ENCODE measurements around the gene RPH3AL.

Gene RPH3AL

DNA sequence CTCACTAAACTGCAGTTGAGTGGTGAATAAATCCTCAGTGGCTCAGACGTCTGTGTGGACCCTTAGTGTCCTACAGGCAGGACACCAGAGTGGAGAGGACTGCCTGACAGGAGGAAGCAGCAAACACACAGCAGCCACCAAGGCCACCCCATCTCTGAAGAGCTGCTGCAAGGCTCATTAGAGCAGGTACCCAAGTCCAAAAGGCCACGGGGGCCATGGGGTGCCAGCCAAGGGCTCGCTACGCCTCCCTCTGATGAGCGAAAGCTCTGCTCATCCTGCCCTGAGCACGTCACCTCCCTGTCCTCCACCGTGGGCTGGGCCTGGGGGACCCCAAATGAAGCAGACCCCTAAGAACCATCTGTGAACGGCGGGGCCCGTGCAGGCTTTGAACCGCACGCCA lies 101.1 kb downstream of the RPH3AL start:
- Histone ChIP-seq H3K27ac (ENCODE audit: low read depth, low read length) (no peak overlapping the region), H3K36me3 (ENCODE audit: control insufficient read depth in 1 of 2, insufficient read depth in 2 of 2, low read length in 2 of 2) (no peaks in the 10 kb centered on the region), H3K4me3 (ENCODE audit: low read depth in 1 of 2, low read length in 2 of 2) (no peak overlapping the region), H3K4me1 (ENCODE audit: control insufficient read depth in 1 of 2, insufficient read depth in 2 of 2, low read length in 2 of 2) (no peaks in the 10 kb centered on the region), H3K27me3 (ENCODE audit: control insufficient read depth in 1 of 2, insufficient read depth in 2 of 2, low read length in 2 of 2) (no peaks in the 10 kb centered on the region), H3K9ac (ENCODE audit: low read depth in 1 of 2, low read length in 2 of 2) (no peak overlapping the region), H3K9me3 (ENCODE audit: control insufficient read depth in 1 of 2, low read length in 2 of 2) (no peaks in the 10 kb centered on the region)

- Histone ChIP-seq H3K4me1 (ENCODE audit: control insufficient read depth in 1 of 2, insufficient read depth in 2 of 2, low read length in 2 of 2) (no peaks in the 10 kb centered on the region), H3K4me3 (ENCODE audit: low read depth in 1 of 2, low read length in 2 of 2) (no peak overlapping the region), H3K9ac (ENCODE audit: low read depth in 1 of 2, low read length in 2 of 2) (no peak overlapping the region), H3K36me3 (ENCODE audit: control insufficient read depth in 1 of 2, insufficient read depth in 2 of 2, low read length in 2 of 2) (peaks cover 0 to 1% of the 10 kb centered on the region in 2 donors), H3K27me3 (ENCODE audit: control insufficient read depth in 1 of 2, insufficient read depth in 2 of 2, low read length in 2 of 2) (no peaks in the 10 kb centered on the region), H3K27ac (ENCODE audit: low read depth, low read length) (no peak overlapping the region), H3K9me3 (ENCODE audit: control insufficient read depth in 1 of 2, low read length in 2 of 2) (no peaks in the 10 kb centered on the region)
These were observed 101.9 kb downstream of the RPH3AL start for GRCh38 chr17:250487-251300.

- peaks cover 4 to 13% of the 10 kb centered on the region in 2 donors for H3K36me3 ChIP-seq (ENCODE audit: control insufficient read depth in 1 of 2, insufficient read depth in 2 of 2, low read length in 2 of 2)
- H3K27ac ChIP-seq (ENCODE audit: low read depth, low read length): no peak overlapping the region
- H3K9ac ChIP-seq (ENCODE audit: low read depth in 1 of 2, low read length in 2 of 2): no peak overlapping the region
- no peak overlapping the region for H3K4me3 ChIP-seq (ENCODE audit: low read depth in 1 of 2, low read length in 2 of 2)
- H3K27me3 ChIP-seq (ENCODE audit: control insufficient read depth in 1 of 2, insufficient read depth in 2 of 2, low read length in 2 of 2): no peaks in the 10 kb centered on the region
- H3K4me1 ChIP-seq (ENCODE audit: control insufficient read depth in 1 of 2, insufficient read depth in 2 of 2, low read length in 2 of 2): no peaks in the 10 kb centered on the region
- H3K9me3 ChIP-seq (ENCODE audit: control insufficient read depth in 1 of 2, low read length in 2 of 2): no peaks in the 10 kb centered on the region
These were observed 103.2 kb downstream of the RPH3AL start for GRCh38 chr17:249236-249993.

GRCh38 chr17:248337-249235 lies 104.0 kb downstream of the RPH3AL start:
- Histone ChIP-seq H3K9ac (ENCODE audit: low read depth in 1 of 2, low read length in 2 of 2) (no peak overlapping the region), H3K27me3 (ENCODE audit: control insufficient read depth in 1 of 2, insufficient read depth in 2 of 2, low read length in 2 of 2) (no peaks in the 10 kb centered on the region), H3K27ac (ENCODE audit: low read depth, low read length) (no peak overlapping the region), H3K9me3 (ENCODE audit: control insufficient read depth in 1 of 2, low read length in 2 of 2) (no peaks in the 10 kb centered on the region), H3K4me1 (ENCODE audit: control insufficient read depth in 1 of 2, insufficient read depth in 2 of 2, low read length in 2 of 2) (no peaks in the 10 kb centered on the region), H3K4me3 (ENCODE audit: low read depth in 1 of 2, low read length in 2 of 2) (no peak overlapping the region), H3K36me3 (ENCODE audit: control insufficient read depth in 1 of 2, insufficient read depth in 2 of 2, low read length in 2 of 2) (peaks cover 4 to 13% of the 10 kb centered on the region in 2 donors)

- no peaks in the 10 kb centered on the region for H3K4me1 ChIP-seq (ENCODE audit: control insufficient read depth in 1 of 2, insufficient read depth in 2 of 2, low read length in 2 of 2)
- no peak overlapping the region for H3K27ac ChIP-seq (ENCODE audit: low read depth, low read length)
- peaks cover 4 to 13% of the 10 kb centered on the region in 2 donors for H3K36me3 ChIP-seq (ENCODE audit: control insufficient read depth in 1 of 2, insufficient read depth in 2 of 2, low read length in 2 of 2)
- no peaks in the 10 kb centered on the region for H3K9me3 ChIP-seq (ENCODE audit: control insufficient read depth in 1 of 2, low read length in 2 of 2)
- H3K4me3 ChIP-seq (ENCODE audit: low read depth in 1 of 2, low read length in 2 of 2): no peak overlapping the region
- no peak overlapping the region for H3K9ac ChIP-seq (ENCODE audit: low read depth in 1 of 2, low read length in 2 of 2)
- no peaks in the 10 kb centered on the region for H3K27me3 ChIP-seq (ENCODE audit: control insufficient read depth in 1 of 2, insufficient read depth in 2 of 2, low read length in 2 of 2)
These were observed 104.8 kb downstream of the RPH3AL start for GRCh38 chr17:247767-248166.

GRCh38 chr17:246851-247421 lies 105.7 kb downstream of the RPH3AL start:
- peaks cover 4 to 13% of the 10 kb centered on the region in 2 donors for H3K36me3 ChIP-seq (ENCODE audit: control insufficient read depth in 1 of 2, insufficient read depth in 2 of 2, low read length in 2 of 2)
- H3K27ac ChIP-seq (ENCODE audit: low read depth, low read length): no peak overlapping the region
- no peaks in the 10 kb centered on the region for H3K4me1 ChIP-seq (ENCODE audit: control insufficient read depth in 1 of 2, insufficient read depth in 2 of 2, low read length in 2 of 2)
- H3K4me3 ChIP-seq (ENCODE audit: low read depth in 1 of 2, low read length in 2 of 2): no peak overlapping the region
- H3K9me3 ChIP-seq (ENCODE audit: control insufficient read depth in 1 of 2, low read length in 2 of 2): no peaks in the 10 kb centered on the region
- no peaks in the 10 kb centered on the region for H3K27me3 ChIP-seq (ENCODE audit: control insufficient read depth in 1 of 2, insufficient read depth in 2 of 2, low read length in 2 of 2)
- no peak overlapping the region for H3K9ac ChIP-seq (ENCODE audit: low read depth in 1 of 2, low read length in 2 of 2)

DNA sequence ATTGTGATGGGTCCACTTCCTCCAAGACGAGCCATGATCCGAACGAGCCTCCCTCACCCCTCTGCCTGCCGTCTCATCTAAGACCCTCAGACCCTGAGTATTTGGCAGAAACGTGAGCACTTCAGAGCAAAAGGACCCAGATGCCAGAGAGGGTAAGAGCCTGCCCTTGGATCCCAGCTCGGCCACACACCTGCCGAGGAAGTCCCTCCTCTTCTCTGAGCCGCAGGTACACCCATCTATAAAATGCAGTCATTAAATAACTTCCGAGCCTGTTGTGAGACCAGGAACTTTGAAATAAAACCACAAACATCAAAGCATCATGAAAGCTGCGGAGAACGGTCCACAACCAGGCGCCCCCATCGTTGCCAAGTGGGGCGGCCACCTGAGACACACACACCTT lies 106.4 kb downstream of the RPH3AL start:
- Histone ChIP-seq H3K27me3 (ENCODE audit: control insufficient read depth in 1 of 2, insufficient read depth in 2 of 2, low read length in 2 of 2) (no peaks in the 10 kb centered on the region), H3K4me3 (ENCODE audit: low read depth in 1 of 2, low read length in 2 of 2) (no peak overlapping the region), H3K4me1 (ENCODE audit: control insufficient read depth in 1 of 2, insufficient read depth in 2 of 2, low read length in 2 of 2) (no peaks in the 10 kb centered on the region), H3K27ac (ENCODE audit: low read depth, low read length) (no peak overlapping the region), H3K9ac (ENCODE audit: low read depth in 1 of 2, low read length in 2 of 2) (no peak overlapping the region), H3K36me3 (ENCODE audit: control insufficient read depth in 1 of 2, insufficient read depth in 2 of 2, low read length in 2 of 2) (peaks cover 4 to 13% of the 10 kb centered on the region in 2 donors), H3K9me3 (ENCODE audit: control insufficient read depth in 1 of 2, low read length in 2 of 2) (no peaks in the 10 kb centered on the region)

- Histone ChIP-seq H3K27me3 (ENCODE audit: control insufficient read depth in 1 of 2, insufficient read depth in 2 of 2, low read length in 2 of 2) (no peaks in the 10 kb centered on the region), H3K36me3 (ENCODE audit: control insufficient read depth in 1 of 2, insufficient read depth in 2 of 2, low read length in 2 of 2) (peaks cover 4 to 13% of the 10 kb centered on the region in 2 donors), H3K9me3 (ENCODE audit: control insufficient read depth in 1 of 2, low read length in 2 of 2) (no peaks in the 10 kb centered on the region), H3K9ac (ENCODE audit: low read depth in 1 of 2, low read length in 2 of 2) (no peak overlapping the region), H3K4me3 (ENCODE audit: low read depth in 1 of 2, low read length in 2 of 2) (no peak overlapping the region), H3K4me1 (ENCODE audit: control insufficient read depth in 1 of 2, insufficient read depth in 2 of 2, low read length in 2 of 2) (no peaks in the 10 kb centered on the region), H3K27ac (ENCODE audit: low read depth, low read length) (no peak overlapping the region)
These were observed 107.0 kb downstream of the RPH3AL start for GRCh38 chr17:245611-246010.

DNA sequence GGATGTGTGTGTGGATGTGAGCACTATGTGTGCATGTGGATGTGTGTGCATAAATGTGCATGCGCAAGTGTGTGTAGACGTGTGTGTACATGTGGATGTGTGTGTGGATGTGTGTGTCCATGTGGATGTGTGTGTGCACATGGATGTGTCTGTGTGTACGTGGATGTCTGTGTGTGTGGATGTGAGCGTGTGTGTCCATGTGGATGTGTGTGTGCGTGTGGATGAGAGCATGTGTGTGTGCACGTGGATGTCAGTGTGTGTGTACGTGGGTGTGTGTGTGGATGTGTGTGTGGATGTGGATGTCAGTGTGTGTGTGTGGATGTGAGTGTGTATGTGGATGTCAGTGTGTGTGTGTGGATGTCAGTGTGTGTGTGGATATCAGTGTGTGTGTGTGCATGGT lies 107.6 kb downstream of the RPH3AL start:
- Histone ChIP-seq H3K27me3 (ENCODE audit: control insufficient read depth in 1 of 2, insufficient read depth in 2 of 2, low read length in 2 of 2) (no peaks in the 10 kb centered on the region), H3K9ac (ENCODE audit: low read depth in 1 of 2, low read length in 2 of 2) (peak overlapping the region in 1 of 2 donors; percentile 4), H3K36me3 (ENCODE audit: control insufficient read depth in 1 of 2, insufficient read depth in 2 of 2, low read length in 2 of 2) (peaks cover 4 to 13% of the 10 kb centered on the region in 2 donors), H3K27ac (ENCODE audit: low read depth, low read length) (no peak overlapping the region), H3K9me3 (ENCODE audit: control insufficient read depth in 1 of 2, low read length in 2 of 2) (no peaks in the 10 kb centered on the region), H3K4me1 (ENCODE audit: control insufficient read depth in 1 of 2, insufficient read depth in 2 of 2, low read length in 2 of 2) (no peaks in the 10 kb centered on the region), H3K4me3 (ENCODE audit: low read depth in 1 of 2, low read length in 2 of 2) (no peak overlapping the region)

Measured in duodenal mucosa (tissue), 2 donors.